ENCODE results near the gene ANKS1B. TPM values are rescaled to one million over a fixed set of nuclear protein-coding genes. Genes with fewer than 3 reads are reported as not detected.

Gene ANKS1B
- total and polyA plus RNA-seq, 4 donors, result 0.03 to 3.4 (median 0.53) TPM

- H3K9ac ChIP-seq (ENCODE audit: low read depth in 1 of 2, low read length in 2 of 2), result no peak overlapping the region
- H3K4me3 ChIP-seq (ENCODE audit: low read depth in 1 of 3, low read length in 3 of 3), result no peak overlapping the region
- no peaks in the 10 kb centered on the region for H3K4me1 ChIP-seq (ENCODE audit: control insufficient read depth in 4 of 4, insufficient read depth in 4 of 4, low read length in 3 of 4)
- TF ChIP-seq CTCF (IDR thresholded peaks at IDR 0.05; ENCODE audit: low read depth, low read length, missing input control) (peak; percentile 41), EGR1 (IDR thresholded peaks at IDR 0.05; ENCODE audit: low read depth in 2 of 2) (no peak), TAF1 (conservative IDR thresholded peaks at IDR 0.05) (no peak), HNF4A (conservative IDR thresholded peaks at IDR 0.05) (no peak), JUND (IDR thresholded peaks at IDR 0.05) (no peak), SP1 (IDR thresholded peaks at IDR 0.05) (no peak), ATF3 (IDR thresholded peaks at IDR 0.05) (no peak), NR2F2 (IDR thresholded peaks at IDR 0.05) (no peak), RAD21 (IDR thresholded peaks at IDR 0.05) (peak; percentile 56 to 66), REST (IDR thresholded peaks at IDR 0.05) (no peak), ZBTB33 (IDR thresholded peaks at IDR 0.05) (no peak), RXRA (IDR thresholded peaks at IDR 0.05) (no peak), FOXA2 (IDR thresholded peaks at IDR 0.05) (no peak), HNF4G (IDR thresholded peaks at IDR 0.05) (no peak)
- 27% methylated on average over 2 of the region's 2 CpGs for WGBS
- H3K9me3 ChIP-seq (ENCODE audit: control insufficient read depth in 4 of 4, low read length in 3 of 4), result no peaks in the 10 kb centered on the region
- no peak for DNase-seq (ENCODE audit: low spot score)
- H3K27me3 ChIP-seq (ENCODE audit: control insufficient read depth in 4 of 4, insufficient read depth in 4 of 4, low read length in 3 of 4), result no peaks in the 10 kb centered on the region
- H3K27ac ChIP-seq (ENCODE audit: low read depth in 1 of 2, low read length in 2 of 2), result no peak overlapping the region
- H3K36me3 ChIP-seq (ENCODE audit: control insufficient read depth in 4 of 4, insufficient read depth in 3 of 4, low read depth in 1 of 4, low read length in 3 of 4), result no peaks in the 10 kb centered on the region
Measured at GRCh38 chr12:99386907-99387306, 597.8 kb downstream of the ANKS1B start.

DNA sequence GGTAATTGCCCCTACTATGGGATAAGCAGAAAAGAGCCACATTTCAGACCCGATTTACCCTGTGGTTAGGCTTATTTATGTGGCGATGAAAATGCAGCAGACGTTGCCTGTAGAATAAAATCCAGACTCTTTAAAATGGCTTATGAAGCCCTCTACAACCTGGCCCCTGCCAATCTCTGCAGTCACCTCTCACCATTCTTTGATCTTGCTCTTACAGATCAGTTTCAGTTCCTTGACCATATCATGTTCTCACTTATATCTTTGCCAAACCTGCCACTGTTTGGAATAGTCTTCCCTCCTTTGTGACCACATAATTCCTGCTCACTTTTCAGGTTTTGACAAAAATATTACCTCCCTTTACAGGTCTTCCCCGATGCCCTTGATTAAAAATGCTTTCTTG lies 601.5 kb downstream of the ANKS1B start:
- no peak overlapping the region for H3K27ac ChIP-seq (ENCODE audit: low read depth in 1 of 2, low read length in 2 of 2)
- H3K9me3 ChIP-seq (ENCODE audit: control insufficient read depth in 4 of 4, low read length in 3 of 4), result no peaks in the 10 kb centered on the region
- no peak overlapping the region for H3K9ac ChIP-seq (ENCODE audit: low read depth in 1 of 2, low read length in 2 of 2)
- no peaks in the 10 kb centered on the region for H3K27me3 ChIP-seq (ENCODE audit: control insufficient read depth in 4 of 4, insufficient read depth in 4 of 4, low read length in 3 of 4)
- H3K36me3 ChIP-seq (ENCODE audit: control insufficient read depth in 4 of 4, insufficient read depth in 3 of 4, low read depth in 1 of 4, low read length in 3 of 4), result no peaks in the 10 kb centered on the region
- H3K4me3 ChIP-seq (ENCODE audit: low read depth in 1 of 3, low read length in 3 of 3), result no peak overlapping the region
- TF ChIP-seq FOXA2 (IDR thresholded peaks at IDR 0.05) (no peak), JUND (IDR thresholded peaks at IDR 0.05) (no peak), RAD21 (IDR thresholded peaks at IDR 0.05) (no peak), REST (IDR thresholded peaks at IDR 0.05) (no peak), TAF1 (conservative IDR thresholded peaks at IDR 0.05) (no peak), YY1 (IDR thresholded peaks at IDR 0.05) (no peak)
- DNase-seq (ENCODE audit: low spot score), result no peak
- 87% methylated on average over 4 of the region's 4 CpGs for WGBS
- H3K4me1 ChIP-seq (ENCODE audit: control insufficient read depth in 4 of 4, insufficient read depth in 4 of 4, low read length in 3 of 4), result no peaks in the 10 kb centered on the region
